NB4 (cell line): ENCODE measurements around the gene SPTBN5.
A peak's percentile ranks its signal among the peaks of the same experiment; 100 is the strongest.

Source experiments
- DNase-seq: peaks from one replicate; pipeline ENCODE4 v3.0.0; 2010; ENCODE audit warnings: low read depth
- H3K4me3 ChIP-seq: one replicate; pipeline ENCODE4 v1.5.1; 2011; ENCODE audit warnings: mild to moderate bottlenecking, low read depth, low read length, moderate library complexity
- MYC ChIP-seq: IDR thresholded peaks from 2 replicates; pipeline ENCODE4 v1.6.1; 2011; ENCODE audit warnings: low read depth, low read length
- POLR2A ChIP-seq: IDR thresholded peaks from 2 replicates; pipeline ENCODE4 v1.6.1; 2011; ENCODE audit warnings: mild to moderate bottlenecking; ENCODE audit not compliant: insufficient read length; ENCODE audit errors: extremely low read depth
- TF ChIP-seq, protein P1 (sequence below): IDR thresholded peaks from one replicate; pipeline ENCODE4 v1.5.1; 2012; ENCODE audit warnings: low read depth, low read length
- TF ChIP-seq, protein P2 (sequence below): IDR thresholded peaks from 2 replicates; pipeline ENCODE4 v1.6.1; 2011; ENCODE audit warnings: low read depth, low read length

SPTBN5 gene

DNA sequence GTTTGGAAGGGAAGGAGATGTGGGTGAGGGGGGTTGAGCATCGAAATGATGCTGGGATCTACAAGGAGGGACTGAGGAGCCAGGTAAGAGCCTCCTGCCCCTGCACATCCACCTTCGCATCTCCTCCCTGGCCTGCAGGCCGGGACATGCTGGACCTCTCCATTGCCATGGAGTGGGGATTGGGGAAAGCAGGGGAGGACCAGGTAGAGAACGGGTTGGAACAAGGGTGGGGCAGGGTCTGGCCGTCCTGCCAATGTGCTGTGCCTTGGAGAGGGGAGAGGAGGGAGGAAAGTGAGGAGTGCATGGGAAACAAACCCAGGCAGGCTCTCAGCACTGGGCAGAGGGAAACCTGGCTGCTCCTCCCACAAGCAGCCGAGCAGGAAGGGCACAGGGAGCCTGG is 44.6 kb downstream of the SPTBN5 start:
- TF ChIP-seq POLR2A: no peak
- TF ChIP-seq, protein P1, sequence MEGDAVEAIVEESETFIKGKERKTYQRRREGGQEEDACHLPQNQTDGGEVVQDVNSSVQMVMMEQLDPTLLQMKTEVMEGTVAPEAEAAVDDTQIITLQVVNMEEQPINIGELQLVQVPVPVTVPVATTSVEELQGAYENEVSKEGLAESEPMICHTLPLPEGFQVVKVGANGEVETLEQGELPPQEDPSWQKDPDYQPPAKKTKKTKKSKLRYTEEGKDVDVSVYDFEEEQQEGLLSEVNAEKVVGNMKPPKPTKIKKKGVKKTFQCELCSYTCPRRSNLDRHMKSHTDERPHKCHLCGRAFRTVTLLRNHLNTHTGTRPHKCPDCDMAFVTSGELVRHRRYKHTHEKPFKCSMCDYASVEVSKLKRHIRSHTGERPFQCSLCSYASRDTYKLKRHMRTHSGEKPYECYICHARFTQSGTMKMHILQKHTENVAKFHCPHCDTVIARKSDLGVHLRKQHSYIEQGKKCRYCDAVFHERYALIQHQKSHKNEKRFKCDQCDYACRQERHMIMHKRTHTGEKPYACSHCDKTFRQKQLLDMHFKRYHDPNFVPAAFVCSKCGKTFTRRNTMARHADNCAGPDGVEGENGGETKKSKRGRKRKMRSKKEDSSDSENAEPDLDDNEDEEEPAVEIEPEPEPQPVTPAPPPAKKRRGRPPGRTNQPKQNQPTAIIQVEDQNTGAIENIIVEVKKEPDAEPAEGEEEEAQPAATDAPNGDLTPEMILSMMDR: no peak
- no peak for TF ChIP-seq MYC
- TF ChIP-seq, protein P2, sequence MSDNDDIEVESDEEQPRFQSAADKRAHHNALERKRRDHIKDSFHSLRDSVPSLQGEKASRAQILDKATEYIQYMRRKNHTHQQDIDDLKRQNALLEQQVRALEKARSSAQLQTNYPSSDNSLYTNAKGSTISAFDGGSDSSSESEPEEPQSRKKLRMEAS: no peak
- H3K4me3 ChIP-seq: no peak overlapping the region
- no peak for DNase-seq

DNA sequence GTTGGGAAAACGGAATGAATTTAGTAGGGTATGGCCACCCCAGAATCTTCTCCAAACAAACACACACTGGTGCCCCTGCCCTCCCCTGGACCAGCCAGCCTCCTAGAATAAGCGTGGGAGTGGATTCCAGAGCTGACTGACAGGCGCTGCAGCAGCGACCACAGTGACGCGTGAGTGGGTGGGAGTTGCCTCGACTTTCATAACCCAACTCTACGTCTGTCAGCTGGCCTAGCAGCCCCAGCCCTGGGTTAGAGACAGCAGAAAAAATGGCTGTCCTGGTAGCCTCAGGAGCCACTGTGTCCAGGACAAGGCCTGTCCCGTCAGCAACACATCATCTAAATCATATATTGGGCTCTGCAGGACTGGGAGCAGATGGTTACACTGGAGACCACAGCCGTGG is 45.2 kb downstream of the SPTBN5 start:
- TF ChIP-seq POLR2A (no peak), MYC (no peak)
- TF ChIP-seq, protein P2: no peak
- TF ChIP-seq, protein P1: no peak
- no peak overlapping the region for H3K4me3 ChIP-seq
- peak; percentile 73 for DNase-seq

DNA sequence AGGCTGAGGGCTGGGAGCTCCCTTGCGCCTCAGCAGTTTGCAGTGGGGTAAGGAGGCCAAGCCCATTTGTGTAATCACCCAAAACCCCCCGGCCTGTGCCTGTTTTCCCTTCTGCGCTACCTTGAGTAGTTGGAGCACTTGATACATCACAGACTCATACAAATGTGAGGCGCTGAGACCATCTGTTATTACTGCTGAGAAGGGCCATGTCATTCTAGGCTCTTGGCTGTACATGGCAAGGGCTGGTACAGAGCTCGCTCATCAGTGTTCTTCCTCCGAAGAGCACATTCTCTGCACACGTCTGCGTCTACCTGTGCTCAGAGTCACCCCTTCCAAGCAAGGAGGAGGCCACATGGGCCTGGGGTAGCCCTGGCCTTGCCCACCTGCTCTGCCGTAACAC is 45.9 kb downstream of the SPTBN5 start:
- no peak overlapping the region for H3K4me3 ChIP-seq
- DNase-seq: no peak
- TF ChIP-seq, protein P1: no peak
- no peak for TF ChIP-seq MYC
- TF ChIP-seq, protein P2: no peak
- no peak for TF ChIP-seq POLR2A

DNA sequence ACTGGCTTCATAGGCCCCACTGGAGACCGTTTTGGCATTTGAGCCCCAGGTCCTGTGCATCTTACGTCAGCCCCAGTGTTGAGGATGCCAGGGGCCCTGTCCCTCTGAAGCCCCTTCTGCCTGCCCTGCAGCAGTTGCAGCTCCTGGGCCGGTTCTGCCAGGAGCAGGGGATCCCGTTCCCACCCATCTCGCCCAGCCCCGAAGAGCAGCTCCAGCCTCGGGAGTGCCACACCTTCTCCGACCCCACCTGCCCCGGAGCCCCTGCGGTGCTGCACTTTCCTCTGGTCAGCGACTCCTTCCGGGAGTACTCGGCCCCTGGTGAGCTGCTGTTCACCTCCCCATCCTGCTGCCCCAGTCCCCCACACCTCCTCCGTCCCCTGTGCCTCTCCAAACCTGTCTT is 46.6 kb downstream of the SPTBN5 start:
- no peak for DNase-seq
- no peak overlapping the region for H3K4me3 ChIP-seq
- TF ChIP-seq, protein P2: no peak
- TF ChIP-seq MYC: no peak
- TF ChIP-seq, protein P1: no peak
- TF ChIP-seq POLR2A: no peak

DNA sequence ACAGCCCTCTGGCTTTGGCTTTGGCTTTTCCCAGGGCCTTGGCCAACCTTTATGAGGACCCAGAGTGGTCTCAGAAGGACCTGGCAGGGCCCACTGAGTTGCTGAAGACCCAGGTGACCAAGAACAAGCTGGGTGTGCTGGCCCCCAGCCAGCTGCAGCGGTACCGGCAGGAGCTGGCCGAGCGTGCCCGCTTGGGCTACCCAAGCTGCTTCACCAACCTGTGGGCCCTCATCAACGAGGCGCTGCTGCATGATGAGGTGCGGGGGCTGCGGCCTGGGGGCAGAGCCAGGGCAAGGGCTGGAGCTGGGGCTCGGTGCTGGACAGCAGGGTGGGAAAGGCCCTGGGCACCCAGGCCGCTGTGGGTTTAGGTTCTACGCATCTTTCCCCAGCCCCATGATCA is 49.0 kb downstream of the SPTBN5 start:
- no peak overlapping the region for H3K4me3 ChIP-seq
- TF ChIP-seq, protein P1: no peak
- TF ChIP-seq MYC (no peak), POLR2A (no peak)
- TF ChIP-seq, protein P2: no peak
- no peak for DNase-seq

DNA sequence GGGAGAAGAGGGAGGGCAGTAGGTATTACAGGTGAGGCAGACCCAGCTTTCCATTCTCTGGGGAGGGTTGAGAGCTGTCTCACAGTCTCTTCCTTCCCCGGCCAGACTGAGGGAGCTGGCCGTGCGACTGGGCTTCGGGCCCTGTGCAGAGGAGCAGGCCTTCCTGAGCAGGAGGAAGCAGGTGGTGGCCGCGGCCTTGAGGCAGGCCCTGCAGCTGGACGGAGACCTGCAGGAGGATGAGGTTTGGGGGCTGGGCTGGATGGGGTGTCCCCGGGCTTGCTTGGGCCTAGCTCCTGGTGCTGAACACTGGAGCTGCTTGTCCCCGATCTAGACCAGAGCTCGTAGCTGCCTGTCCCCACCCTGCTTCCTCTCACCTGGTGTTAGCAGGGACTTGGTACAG is 50.3 kb downstream of the SPTBN5 start:
- H3K4me3 ChIP-seq: no peak overlapping the region
- DNase-seq: no peak
- TF ChIP-seq, protein P2: no peak
- TF ChIP-seq POLR2A (no peak), MYC (no peak)
- TF ChIP-seq, protein P1: no peak
